Endothelial cell of umbilical vein (primary cell): Measurements from ENCODE around the gene PASK.

Experiments used
- CTCF ChIP-seq, 2 donors: IDR thresholded peaks; 1 replicate in 1 of 2; 2 replicates in 1 of 2; pipeline ENCODE4 v1.5.1; 2011; ENCODE audit warnings: low read length in 2 of 2, mild to moderate bottlenecking in 2 of 2, moderate library complexity in 2 of 2, control low read depth in 1 of 2, inconsistent platforms in 1 of 2, low read depth in 1 of 2; ENCODE audit not compliant: insufficient read depth in 1 of 2; ENCODE audit errors: extremely low read depth in 1 of 2
- EZH2 ChIP-seq: IDR thresholded peaks from 2 replicates; pipeline ENCODE4 v1.6.1; 2012; ENCODE audit warnings: borderline replicate concordance, low read depth, mild to moderate bottlenecking, moderate library complexity, low read length, inconsistent platforms; ENCODE audit not compliant: severe bottlenecking
- FOS ChIP-seq: IDR thresholded peaks from 2 replicates; pipeline ENCODE4 v1.6.1; 2011; ENCODE audit warnings: mild to moderate bottlenecking, low read length, moderate library complexity, borderline replicate concordance; ENCODE audit not compliant: insufficient read depth
- GATA2 ChIP-seq: IDR thresholded peaks from 2 replicates; pipeline ENCODE4 v1.7.0; 2011; ENCODE audit warnings: low read depth, mild to moderate bottlenecking, moderate library complexity, mixed read lengths, low read length; ENCODE audit not compliant: insufficient read length, insufficient read depth
- MAX ChIP-seq: IDR thresholded peaks from 2 replicates; pipeline ENCODE4 v1.6.1; 2011; ENCODE audit not compliant: insufficient read depth, insufficient read length
- MYC ChIP-seq: IDR thresholded peaks from one replicate; pipeline ENCODE4 v1.6.1; 2011; ENCODE audit warnings: mild to moderate bottlenecking, low read depth, low read length
- POLR2A ChIP-seq: IDR thresholded peaks from 2 replicates; pipeline ENCODE4 v1.6.1; 2012; ENCODE audit warnings: low read depth, mild to moderate bottlenecking, control low read depth, low read length
- POLR2AphosphoS5 ChIP-seq: IDR thresholded peaks from 2 replicates; pipeline ENCODE4 v1.6.1; 2012; ENCODE audit warnings: low read depth, mild to moderate bottlenecking, control low read depth, low read length, moderate library complexity; ENCODE audit not compliant: insufficient read depth

- TF ChIP-seq CTCF (IDR thresholded peaks at IDR 0.05; ENCODE audit: extremely low read depth in 1 of 2, insufficient read depth in 1 of 2, low read depth in 1 of 2, low read length in 2 of 2) (no peak), MAX (no peak), POLR2A (no peak), POLR2AphosphoS5 (no peak), EZH2 (no peak), MYC (no peak), GATA2 (no peak), FOS (no peak)
Measured at GRCh38 chr2:241111440-241111805, 37.8 kb downstream of the PASK start.
